ENCODE measurements around the gene IL23A.

- no peak for TF ChIP-seq REST (IDR thresholded peaks at IDR 0.05; ENCODE audit: unreplicated experiment)
- no peak for TF ChIP-seq EZH2 (IDR thresholded peaks at IDR 0.05; ENCODE audit: low read depth, unreplicated experiment)
- TF ChIP-seq CTCF (conservative IDR thresholded peaks at IDR 0.05; ENCODE audit: low read depth in 2 of 2), result no peak
- no peak for TF ChIP-seq POLR2AphosphoS5 (IDR thresholded peaks at IDR 0.05; ENCODE audit: low read depth)
- no peak for TF ChIP-seq EZH2phosphoT487 (IDR thresholded peaks at IDR 0.05; ENCODE audit: unreplicated experiment)
Observed at GRCh38 chr12:56299308-56299852, 39.3 kb upstream of the IL23A start.
